ENCODE results near the gene TNNI3K. TPM values are rescaled to one million over a fixed set of nuclear protein-coding genes. Genes with fewer than 3 reads are reported as not detected.

The TNNI3K gene
- total RNA-seq, 1 donor from 2014 or later: 2.7 TPM

DNA sequence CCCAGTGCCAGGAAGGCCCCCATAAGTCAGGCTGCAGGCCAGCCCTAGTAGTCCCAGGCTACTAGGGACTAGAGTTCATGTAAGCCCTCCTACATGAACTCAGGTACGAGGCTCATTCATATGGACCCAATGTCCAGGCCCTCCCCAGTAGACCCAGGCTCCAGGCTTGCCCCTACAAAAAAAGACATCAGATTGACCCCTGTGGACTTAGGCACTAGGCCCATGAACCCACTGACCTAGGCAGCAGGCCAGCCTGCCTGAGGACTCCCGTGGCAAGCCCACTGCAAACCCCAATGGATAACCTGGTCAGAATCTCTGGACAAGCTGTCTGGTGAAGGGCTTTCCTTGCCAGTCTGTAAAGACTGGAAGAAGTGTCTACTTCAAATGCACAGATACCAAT is 51.2 kb downstream of the TNNI3K start:
- no peak for DNase-seq

DNA sequence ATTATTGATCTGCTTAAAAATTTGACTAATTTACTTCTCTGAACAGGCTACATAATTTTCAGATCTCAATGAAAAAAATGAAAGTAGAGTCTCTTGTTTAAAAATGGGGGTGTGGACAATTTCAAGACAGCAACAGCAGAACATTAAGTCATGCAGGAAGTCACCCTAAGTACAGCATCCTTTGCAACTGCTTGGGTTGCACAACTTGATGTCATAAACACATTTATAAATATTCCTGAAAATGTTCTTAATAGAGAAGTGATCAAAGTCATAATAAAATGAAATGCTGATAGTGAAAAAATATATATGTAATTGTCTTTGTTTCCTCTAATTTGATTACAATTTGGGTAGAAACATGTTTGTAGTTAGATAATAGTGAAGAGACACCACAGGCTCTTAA is 79.3 kb downstream of the TNNI3K start:
- DNase-seq: no peak

DNA sequence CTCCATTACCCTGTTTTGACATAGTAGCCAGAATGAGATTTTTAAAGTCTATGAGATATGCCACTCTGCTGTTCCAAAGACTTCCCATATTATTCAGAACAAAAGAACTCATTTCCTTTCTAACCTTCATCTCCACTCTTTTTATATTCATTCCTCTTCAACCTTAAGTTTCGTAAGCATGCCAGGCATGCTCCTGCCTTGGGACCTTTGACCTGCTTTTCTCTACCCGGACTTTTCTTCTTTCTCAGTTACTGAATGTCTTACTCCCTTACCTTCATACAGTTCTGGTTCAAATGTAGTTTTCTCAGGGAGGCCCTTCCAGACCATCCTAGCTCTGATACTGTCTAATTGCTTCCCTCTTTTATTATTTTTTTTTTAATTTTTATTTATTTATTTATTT is 81.1 kb downstream of the TNNI3K start:
- no peak for DNase-seq

DNA sequence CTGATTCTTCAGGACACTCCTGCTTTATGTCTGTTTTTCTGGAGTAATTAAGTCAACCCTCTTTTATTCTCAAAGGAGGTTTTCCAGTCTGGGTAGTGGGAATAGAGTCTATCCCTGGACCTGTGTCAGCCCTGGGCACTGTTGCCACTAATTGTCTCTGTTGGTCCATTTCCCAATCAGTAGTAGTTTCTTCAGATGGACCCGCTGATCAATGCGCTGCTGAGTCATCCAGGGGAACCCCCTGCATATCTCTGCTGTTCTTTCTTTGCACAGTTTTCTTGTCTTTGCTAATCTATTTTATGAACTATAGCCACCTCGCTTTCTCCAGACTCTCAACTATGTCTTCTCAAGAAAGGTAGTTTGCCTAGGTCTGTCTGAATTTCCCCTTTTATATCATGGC is 82.5 kb downstream of the TNNI3K start:
- DNase-seq: no peak

DNA sequence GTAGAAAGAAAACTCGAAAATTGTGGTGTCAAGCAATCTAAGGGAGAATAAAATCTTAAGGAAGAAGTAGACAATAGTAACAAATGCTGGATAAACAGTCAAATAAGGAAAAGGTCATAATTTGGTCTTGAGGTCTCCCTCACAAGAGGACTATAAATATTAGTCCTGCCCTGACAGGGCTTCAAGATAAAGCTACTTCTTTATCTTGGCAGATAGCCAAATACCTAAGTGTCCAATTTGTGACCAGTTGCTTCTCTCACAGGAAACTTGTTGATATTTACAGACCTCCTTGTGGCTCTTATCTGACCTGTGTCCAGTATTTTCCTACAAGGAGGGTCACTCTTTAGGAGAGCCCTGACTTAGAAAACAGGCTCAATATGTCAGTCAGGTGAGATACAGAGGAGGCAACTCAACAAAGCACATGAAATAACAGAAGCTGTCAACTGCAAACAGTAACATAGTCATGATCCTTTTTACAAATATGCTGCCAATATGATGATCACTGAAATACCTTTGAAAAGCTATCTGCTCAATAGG is 88.8 kb downstream of the TNNI3K start:
- DNase-seq: no peak

DNA sequence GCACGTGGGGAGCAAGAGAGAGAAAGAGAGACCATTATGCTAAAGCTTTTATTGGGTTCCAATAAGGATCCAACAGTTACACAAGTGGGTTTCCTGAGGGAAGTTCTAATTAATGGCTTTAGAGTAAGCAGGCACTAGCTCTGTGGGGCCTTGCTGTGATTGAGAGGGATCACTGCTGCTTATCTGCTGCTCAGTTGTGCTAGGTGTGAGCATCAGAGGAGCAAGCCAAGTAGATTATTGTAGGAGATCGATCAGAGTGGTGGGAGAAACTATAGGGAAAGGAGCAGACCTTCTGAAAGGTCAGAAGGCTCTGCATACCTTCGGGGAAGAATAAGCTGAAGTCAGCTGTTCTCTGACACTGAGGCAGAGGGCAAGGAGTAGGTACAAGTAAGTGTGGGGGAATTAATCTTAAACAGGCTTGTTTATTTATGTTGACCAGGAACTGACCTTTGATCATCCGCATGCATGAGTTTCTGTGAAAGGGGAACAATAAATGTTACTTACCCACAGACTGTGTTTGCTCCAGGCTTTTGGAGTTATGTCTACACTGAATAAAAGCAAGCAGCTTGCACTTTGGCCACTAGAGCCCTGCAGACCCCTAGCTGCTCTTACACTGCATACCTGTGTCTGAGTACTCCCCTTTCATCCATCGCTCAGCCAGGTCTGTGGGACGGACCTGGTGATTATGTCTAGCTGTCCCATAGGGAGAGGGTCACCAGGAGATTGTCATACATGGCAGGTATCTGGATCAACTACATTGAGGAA is 89.7 kb downstream of the TNNI3K start:
- DNase-seq: no peak

DNA sequence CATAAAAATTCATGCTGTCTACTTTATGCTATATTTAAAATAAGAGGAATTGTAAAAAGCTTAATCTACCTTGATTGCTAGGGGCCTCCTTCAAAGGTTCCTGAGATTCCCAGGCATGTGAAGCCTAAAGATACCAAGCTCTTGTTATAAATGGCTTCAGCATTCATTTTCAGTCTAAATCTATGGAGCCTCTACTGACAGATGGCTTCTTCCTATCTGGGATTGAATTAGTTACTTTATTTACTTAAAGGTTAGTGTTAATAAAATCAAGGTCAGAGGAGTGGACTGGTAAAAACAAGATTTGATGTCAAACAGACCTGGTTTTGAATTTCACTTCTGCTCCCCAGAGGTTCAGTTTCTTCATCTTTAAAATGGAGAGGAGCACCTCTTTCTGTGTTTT is 93.7 kb downstream of the TNNI3K start:
- DNase-seq: no peak

DNA sequence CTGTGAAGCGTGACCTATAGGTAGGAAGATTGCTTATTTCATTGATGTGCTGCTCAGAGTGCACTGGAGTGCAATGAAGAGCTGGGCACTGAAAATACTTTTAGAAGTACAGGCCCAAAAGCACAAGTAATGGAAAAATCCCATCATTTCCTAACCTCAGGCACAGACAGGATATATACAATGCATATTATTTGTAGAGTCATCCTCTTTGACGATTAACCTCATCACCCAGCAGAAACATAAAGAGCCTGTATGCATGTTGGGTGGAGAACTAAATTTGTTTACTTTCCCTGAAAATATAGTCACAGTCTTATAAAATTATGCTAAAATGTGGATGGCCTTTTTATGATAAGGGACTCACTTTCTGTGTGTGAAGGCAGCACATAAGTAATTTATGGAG is 98.1 kb downstream of the TNNI3K start:
- DNase-seq: no peak

DNA sequence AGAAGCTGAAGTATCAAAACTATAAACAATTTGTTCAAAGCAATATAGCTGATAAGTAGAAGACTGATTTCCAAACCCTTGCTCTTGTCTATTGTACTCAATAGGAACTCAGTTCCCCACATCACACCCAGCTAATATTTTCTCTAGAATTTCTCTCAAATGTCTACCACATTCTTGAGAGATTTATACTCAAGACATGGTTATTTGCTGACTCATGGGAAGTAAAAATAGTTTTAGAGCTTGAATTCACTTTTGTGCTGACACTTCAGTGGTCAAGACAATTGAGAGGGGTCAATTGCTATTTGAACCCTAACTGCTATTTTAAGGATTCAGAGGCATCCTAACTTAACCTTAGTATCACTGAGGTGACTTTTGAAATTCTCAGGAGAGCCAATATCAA is 99.0 kb downstream of the TNNI3K start:
- DNase-seq: no peak

DNA sequence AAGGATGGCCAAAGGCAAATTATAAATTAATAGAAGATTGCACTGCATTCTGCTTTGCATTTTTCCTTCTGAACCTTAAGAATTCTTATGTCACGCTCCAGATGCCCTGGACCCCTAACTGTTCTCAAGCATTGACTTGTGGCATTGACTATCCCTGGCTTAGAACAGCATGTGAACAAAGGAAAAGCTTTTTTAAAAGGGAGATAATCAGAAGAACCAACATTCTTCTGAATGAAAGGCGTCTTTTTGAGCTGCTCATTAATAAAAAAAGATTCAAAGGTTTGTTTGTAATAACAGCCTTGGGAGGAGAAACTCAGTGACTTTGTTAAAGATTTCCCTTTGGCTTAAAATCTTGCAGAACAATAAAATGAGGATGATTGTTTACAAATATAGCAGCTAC is 105.5 kb downstream of the TNNI3K start:
- no peak for DNase-seq

DNA sequence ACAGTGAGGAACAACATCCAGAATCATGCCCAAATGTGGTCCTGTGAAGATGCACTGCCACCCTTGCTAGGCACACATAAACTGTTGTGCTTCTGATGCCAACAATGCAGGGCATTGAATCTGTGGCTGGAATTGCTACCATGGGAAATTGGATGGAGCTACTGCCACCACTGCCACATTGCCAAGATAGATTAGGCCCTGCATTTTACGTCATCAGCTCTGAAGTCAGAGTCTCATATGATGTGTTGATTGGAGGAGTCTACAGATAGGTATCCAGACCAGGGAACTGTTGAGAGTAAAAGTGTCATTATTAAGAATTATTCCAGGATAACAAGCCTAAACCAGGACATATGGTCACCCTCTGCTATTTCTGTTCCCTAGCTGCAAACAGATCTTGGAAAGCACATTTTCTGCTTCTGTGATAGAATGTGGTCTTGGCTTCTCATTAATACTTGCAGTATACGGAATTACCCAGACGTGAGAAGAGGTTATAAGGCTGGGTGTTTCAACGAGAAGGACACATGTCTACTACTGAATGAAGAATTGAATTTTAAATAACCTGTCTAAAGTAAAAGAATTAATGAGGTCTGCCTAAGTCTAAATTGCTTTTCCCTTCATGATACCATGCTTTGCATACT is 106.6 kb downstream of the TNNI3K start:
- DNase-seq: no peak

DNA sequence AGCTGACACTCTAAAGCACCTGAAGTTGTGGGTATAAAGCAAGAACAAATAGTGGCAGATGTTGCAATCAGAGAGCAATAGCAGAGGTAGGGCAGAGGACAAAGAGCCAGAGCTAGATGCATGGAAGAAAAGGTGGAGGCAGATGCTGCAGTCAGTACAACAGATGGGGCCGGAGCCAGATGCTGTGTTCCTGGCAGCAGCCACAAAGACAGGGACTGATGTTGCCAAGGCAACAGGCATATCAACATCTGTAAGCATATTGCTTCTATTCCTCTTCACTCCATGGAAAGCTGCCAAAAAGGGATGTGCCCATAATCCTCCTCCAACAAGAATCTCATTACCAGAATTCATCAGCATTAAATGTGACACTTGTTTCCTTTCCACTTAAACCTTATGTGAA is 108.0 kb downstream of the TNNI3K start:
- peak; percentile 90 for DNase-seq

DNA sequence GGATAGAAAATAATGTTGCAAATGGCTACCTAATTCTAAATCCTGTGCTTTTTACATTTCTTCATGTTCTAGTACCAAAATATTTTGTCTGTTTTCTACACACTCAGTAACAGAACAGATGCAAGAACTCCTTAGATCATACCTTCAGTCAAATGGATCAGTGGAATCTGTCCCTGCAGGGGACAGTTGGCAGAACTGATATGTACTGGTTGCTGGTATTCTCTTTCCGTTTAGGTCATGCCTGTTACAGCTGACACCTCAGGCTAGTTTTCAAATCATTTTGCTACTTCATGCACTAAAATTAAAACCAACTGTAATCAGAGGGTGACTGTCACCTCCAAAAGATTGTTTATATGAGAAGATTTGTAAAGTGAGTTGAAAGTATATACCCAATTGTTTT is 109.2 kb downstream of the TNNI3K start:
- no peak for DNase-seq

DNA sequence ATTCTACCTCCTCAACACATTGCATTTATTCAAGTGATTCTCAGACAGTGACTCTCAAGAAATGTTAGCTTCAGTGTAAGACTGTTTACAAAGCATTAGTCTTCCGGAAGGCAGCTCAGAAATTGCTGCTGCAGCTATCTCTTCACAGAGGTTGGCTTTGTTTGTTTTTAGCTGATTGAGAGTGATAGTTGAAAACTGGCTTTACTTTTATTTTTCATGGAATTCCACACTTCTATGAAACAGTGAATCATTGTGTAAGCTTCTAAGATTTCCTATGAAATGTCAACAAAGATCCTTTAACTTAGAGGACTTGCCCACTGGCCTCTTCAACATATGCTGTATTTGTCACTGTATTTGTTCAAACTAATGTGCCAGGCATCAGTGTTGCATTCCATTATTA is 121.3 kb downstream of the TNNI3K start:
- peak; percentile 8 for DNase-seq

DNA sequence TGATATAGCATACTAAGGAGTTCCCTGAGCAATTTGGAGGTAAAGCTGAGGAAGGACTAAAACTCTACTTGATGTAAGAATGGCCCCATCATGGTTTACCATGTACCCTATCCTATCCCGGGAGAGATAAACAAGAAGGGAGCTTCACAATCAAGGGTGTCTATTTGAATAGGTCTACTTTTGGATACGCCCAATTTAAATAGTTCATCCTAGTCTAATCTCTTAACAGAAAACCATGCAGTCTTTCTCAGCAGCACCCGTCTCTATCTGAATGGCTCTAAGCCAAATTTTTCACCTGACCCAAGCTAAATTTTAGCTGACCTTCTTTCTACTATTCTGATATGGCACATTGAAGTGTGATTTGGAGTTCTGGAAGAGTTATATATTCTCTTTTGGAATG is 122.0 kb downstream of the TNNI3K start:
- DNase-seq: no peak

DNA sequence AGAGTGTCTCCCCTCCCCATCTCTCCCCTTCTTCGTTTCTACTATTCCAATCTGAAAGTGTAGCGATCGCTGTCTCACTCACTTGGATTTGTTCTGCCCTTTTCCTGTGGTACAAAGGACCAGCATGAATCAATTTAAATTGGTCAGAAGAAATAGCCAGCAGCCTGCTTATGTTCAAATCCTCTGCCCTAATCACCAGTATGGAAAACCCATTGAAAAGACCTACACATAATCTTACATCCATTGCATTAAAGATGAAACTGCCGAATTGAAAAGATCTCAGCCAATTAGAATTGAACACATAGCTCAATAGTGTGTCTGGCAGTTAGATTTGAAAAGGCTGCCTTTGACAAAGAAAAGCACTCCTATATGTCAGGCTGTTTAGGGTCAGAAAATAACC is 122.6 kb downstream of the TNNI3K start:
- DNase-seq: no peak

DNA sequence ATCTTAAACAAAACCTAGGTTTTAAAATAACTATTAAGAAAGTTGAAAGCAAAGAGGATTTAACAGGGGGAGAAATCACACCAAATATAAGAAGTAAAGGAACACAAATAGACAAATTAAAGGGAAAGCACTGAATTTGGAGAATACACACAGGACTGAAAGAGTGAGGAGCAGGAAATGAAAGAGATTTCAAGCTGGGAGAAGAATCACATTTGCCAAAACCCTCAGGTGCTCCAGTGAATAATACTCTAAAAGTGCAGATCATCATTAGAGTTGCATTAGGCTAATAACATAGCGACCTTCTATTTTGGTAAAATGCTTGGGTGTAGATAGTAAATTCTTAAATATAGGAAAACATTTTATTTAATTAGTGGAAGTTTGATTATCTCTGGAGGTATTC is 127.5 kb downstream of the TNNI3K start:
- no peak for DNase-seq

DNA sequence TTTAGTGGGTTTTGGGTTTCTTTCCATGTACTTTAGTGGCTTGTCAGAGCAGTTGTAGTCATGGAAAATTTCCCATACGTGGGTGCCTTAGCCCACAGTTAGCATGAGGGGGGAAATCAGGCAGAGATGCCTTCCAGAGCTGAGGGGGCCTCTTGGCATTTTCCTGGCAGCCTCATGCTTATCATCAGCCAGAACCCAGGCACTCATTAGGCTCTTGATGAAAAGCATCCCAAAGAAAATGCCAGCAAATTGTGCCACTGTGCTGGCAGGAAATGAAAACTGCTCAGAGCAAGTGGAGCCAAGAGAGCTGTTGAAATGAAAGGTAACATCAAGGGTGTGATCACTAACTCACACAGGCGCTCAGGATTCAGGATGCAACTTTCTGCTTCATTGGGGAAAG is 128.0 kb downstream of the TNNI3K start:
- DNase-seq: peak; percentile 45

DNA sequence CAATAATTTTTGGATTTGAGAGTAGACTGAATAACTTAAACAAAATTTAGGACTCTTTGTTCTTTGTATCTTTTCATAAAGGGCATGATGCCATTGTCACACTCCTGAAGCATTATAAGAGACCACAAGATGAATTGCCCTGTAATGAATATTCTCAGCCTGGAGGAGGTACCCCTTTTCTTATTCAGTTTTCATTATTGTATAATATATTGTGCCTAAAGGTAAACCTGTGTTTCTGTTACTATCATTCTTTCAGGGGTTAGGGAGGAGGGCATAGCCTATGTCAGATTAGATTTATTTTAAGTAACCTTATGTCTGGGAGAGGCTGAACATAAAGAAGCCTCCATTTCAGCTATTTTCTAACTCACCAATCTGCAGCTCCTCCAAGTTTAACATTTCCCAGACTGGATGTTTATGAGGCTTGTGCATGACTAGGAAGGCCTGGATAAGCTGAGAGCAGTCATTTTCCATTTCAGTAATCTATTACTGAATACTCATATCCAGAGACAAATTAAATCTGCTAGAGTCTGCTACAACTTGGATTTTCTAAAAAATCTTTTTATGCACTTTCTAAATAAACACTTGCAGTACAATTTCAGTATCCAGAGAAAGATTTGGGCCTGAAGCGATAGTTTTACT is 132.1 kb downstream of the TNNI3K start:
- no peak for DNase-seq

DNA sequence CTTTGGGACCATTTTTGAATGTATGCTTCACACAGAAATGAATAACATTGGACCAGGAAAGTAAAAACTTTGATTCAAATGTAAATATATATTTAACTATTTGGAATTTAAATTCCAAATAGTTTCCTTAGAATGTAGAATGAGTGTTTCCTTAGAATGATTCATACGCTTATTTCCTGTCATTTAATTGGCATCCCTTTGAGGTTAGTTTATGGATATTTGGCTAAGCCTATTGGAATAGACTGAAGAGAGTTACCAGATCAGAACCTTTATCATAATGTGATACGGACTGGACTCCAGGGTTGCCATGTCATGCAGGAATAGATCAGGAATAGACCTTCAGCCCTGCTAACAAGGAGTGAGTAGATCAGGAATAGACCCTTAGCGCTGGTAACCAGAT is 133.1 kb downstream of the TNNI3K start:
- DNase-seq: no peak

DNA sequence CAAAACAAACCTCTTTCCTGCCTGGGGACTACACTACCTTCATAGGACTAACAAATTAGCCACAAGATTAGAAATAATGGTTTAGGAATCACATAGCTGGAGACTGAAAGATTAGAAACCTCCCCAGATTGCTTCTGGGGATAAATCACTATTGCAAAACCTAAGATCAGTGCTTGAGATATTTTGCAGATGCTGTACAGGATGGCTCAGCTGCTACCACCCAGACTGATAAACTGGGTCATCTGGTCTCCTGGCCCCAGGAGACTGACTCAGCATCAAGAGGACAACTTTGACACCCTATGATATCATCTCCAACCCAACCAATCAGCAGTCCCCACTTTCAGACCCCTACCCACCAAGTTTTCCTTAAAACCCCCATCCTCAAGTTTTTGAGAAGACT is 140.2 kb downstream of the TNNI3K start:
- DNase-seq: no peak

DNA sequence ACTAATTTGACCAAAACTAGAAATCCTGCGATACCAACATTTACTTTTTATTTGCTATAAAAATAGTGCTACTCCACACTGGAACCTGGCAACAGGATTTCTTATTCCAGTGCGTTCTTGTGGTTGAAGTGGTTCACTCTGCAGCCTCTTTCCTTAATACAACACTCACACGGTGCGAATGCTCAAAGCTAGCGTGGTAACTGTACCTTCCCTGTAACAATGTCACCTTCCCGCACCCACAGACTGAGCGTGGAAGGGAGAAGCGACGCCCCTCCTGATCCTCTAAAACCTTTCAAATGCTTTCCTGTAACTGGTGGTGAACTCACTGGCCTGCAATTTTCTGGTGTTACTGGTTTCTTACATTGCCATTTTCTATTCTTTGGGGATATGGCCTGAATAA is 145.1 kb downstream of the TNNI3K start:
- no peak for DNase-seq

DNA sequence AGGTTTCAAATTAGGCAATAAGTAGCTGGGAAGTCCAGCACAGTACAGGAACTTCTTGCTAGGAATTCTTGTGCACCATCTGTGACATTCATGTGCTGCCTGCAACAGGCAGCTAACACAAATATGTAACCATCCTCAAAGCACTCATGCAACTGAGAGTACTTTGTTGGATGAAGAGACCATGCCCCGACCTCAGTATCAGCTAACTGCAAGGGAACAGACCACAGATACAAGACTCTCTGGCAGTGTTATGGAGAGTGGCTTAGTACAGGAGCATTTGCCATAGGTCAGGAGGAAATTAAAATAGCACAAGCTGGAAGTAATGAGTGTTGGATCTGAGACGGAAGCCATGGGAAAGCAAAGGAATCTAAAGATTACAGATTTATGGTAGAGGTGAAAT is 153.7 kb downstream of the TNNI3K start:
- DNase-seq: no peak

DNA sequence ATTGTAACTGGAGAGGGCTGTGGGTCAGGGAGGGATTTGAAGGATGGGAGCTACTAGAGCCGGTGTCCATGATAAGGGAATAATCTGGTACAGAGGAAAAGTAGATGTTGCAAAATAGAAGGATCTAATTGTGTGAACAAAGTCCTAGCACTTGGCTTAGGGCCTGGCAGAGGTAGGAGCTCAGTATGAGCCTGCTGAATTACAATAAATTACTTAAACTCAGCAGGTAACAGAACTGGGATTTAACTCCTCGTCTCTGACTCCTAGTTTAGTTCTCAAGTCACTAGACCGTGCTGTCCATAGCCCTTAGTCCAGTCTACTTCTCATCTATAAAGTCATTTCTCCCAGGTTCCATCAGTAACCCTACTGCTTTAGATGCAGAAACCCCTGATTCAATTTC is 157.0 kb downstream of the TNNI3K start:
- no peak for DNase-seq

Data from tongue (tissue), 2 donors.